PC-9 (cell line): Measurements from ENCODE around the gene EYS. TPM values are rescaled to one million over a fixed set of nuclear protein-coding genes. Genes with fewer than 3 reads are reported as not detected.
A peak's percentile ranks its signal among the peaks of the same experiment; 100 is the strongest.

Source experiments
- BruUV-seq: library from RNA; stranded (reverse); fragments of 400-500 nt; replicated peaks from 2 replicates; lab custom pipeline; 2021; lab: Mats Ljungman, UMichigan
- CTCF ChIA-PET: fragments of 300-600 bp; sonication (Branson Sonifier 250); formaldehyde crosslinking; loops from one replicate; lab custom pipeline; 2022; ENCODE audit warnings: antibody characterized with exemption; lab: Charles Lee
- POLR2A ChIA-PET: fragments of 300-600 bp; sonication (Branson Sonifier 250); formaldehyde crosslinking; loops from one replicate; lab custom pipeline; 2022; ENCODE audit warnings: antibody characterized with exemption; ENCODE audit not compliant: unreplicated experiment; lab: Charles Lee
- DNase-seq, 2 experiments: peaks; one replicate each; pipeline versions ENCODE4 v3.0.0 to v3.0.0-alpha.2; 2015 to 2022; ENCODE audit warnings: mixed read lengths in 1 of 2
- H2AFZ ChIP-seq: fragments of 200-600 bp; sonication (generic); 2 replicates; pipeline ENCODE4 v1.8.1; 2017; ENCODE audit warnings: antibody characterized with exemption
- H3F3A ChIP-seq: fragments of 200-600 bp; sonication (generic); 2 replicates; pipeline ENCODE4 v1.8.1; 2017; ENCODE audit warnings: antibody characterized with exemption, mild to moderate bottlenecking, low read depth; ENCODE audit not compliant: insufficient read depth
- H3K27ac ChIP-seq: fragments of 200-600 bp; sonication (generic); 2 replicates; pipeline ENCODE4 v1.6.1; 2016; ENCODE audit warnings: mixed run types
- H3K27me3 ChIP-seq: fragments of 200-600 bp; sonication (generic); 2 replicates; pipeline ENCODE4 v1.6.1; 2016; ENCODE audit warnings: low read depth, mixed run types; ENCODE audit not compliant: insufficient read depth
- H3K36me3 ChIP-seq: fragments of 200-600 bp; sonication (generic); 2 replicates; pipeline ENCODE4 v1.6.1; 2016; ENCODE audit warnings: low read depth, mixed run types
- H3K4me1 ChIP-seq: fragments of 200-600 bp; sonication (generic); replicated peaks from 2 replicates; pipeline ENCODE4 v1.6.1; 2016; ENCODE audit warnings: mixed run types; ENCODE audit not compliant: insufficient read depth
- H3K4me2 ChIP-seq: fragments of 200-600 bp; sonication (generic); 2 replicates; pipeline ENCODE4 v1.6.1; 2017; ENCODE audit warnings: mixed run types
- H3K4me3 ChIP-seq: fragments of 200-600 bp; sonication (generic); 2 replicates; pipeline ENCODE4 v1.6.1; 2016; ENCODE audit warnings: mixed run types
- H3K79me2 ChIP-seq: fragments of 200-600 bp; sonication (generic); 2 replicates; pipeline ENCODE4 v1.6.1; 2017; ENCODE audit warnings: low read depth, mixed run types
- H3K9me2 ChIP-seq: fragments of 200-600 bp; sonication (generic); 2 replicates; pipeline ENCODE4 v1.8.1; 2017; ENCODE audit warnings: mild to moderate bottlenecking; ENCODE audit not compliant: insufficient read depth
- H3K9me3 ChIP-seq: fragments of 200-600 bp; sonication (generic); 2 replicates; pipeline ENCODE4 v1.8.1; 2016; ENCODE audit warnings: low read depth; ENCODE audit not compliant: insufficient read depth
- H4K20me1 ChIP-seq: fragments of 200-600 bp; sonication (generic); 2 replicates; pipeline ENCODE4 v1.8.1; 2017; ENCODE audit not compliant: insufficient read depth
- CTCF ChIP-seq: fragments of 200-600 bp; sonication (generic); conservative IDR thresholded peaks from 2 replicates; pipeline ENCODE4 v1.6.1; 2017; ENCODE audit warnings: mixed run types, antibody characterized with exemption, mild to moderate bottlenecking, moderate library complexity
- EZH2 ChIP-seq: fragments of 200-600 bp; sonication (generic); IDR thresholded peaks from 2 replicates; pipeline ENCODE4 v1.8.0; 2017; ENCODE audit warnings: antibody characterized with exemption, low read depth
- intact Hi-C: fragments of 100-400 bp; cut with micrococcal nuclease; formaldehyde crosslinking; loops from one replicate; pipeline ENCODE4 v1.10.0; 2022; ENCODE audit not compliant: unreplicated experiment
- total RNA-seq: library from RNA; stranded (reverse); gene quantifications from 2 replicates; pipeline ENCODE4 v1.2.3, GENCODE V29; 2021

EYS gene
- total RNA-seq, 1 experiment from 2014 or later, result not detected

DNA sequence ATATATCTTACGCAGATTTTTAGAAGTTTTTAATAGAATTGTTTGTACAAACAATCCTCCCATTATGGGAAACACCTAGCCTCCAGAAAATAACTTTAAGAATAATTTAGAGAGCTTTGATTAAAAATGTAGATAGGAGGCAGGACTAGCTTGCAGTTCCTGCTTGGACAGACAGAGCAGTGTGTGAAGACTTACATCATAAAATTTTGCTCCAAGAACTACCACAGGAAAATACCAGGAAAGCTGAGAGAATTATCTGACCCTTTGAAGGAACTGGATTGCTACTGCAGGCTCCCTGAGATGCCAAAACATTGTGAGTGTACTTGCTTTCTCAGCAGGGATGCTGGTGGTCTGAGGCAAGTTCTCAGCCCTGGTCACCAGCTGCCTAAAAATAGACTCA lies 64.2 kb downstream of the EYS start:
- TF ChIP-seq EZH2 (no peak), CTCF (no peak)
- ChIA-PET CTCF (no interaction called here), POLR2A (no interaction called here)
- Histone ChIP-seq H3K9me3 (no peaks in the 10 kb centered on the region), H3K4me3 (no peak overlapping the region), H3K79me2 (no peaks in the 10 kb centered on the region), H4K20me1 (no peaks in the 10 kb centered on the region), H3K36me3 (no peaks in the 10 kb centered on the region), H2AFZ (no peak overlapping the region), H3K27ac (no peak overlapping the region), H3K4me2 (no peak overlapping the region), H3K9me2 (no peaks in the 10 kb centered on the region), H3F3A (no peaks in the 10 kb centered on the region), H3K4me1 (no peaks in the 10 kb centered on the region), H3K27me3 (no peaks in the 10 kb centered on the region)
- DNase-seq, result no peak
- intact Hi-C loops, result no loop called here
- no TSS peak for BruUV-seq

DNA sequence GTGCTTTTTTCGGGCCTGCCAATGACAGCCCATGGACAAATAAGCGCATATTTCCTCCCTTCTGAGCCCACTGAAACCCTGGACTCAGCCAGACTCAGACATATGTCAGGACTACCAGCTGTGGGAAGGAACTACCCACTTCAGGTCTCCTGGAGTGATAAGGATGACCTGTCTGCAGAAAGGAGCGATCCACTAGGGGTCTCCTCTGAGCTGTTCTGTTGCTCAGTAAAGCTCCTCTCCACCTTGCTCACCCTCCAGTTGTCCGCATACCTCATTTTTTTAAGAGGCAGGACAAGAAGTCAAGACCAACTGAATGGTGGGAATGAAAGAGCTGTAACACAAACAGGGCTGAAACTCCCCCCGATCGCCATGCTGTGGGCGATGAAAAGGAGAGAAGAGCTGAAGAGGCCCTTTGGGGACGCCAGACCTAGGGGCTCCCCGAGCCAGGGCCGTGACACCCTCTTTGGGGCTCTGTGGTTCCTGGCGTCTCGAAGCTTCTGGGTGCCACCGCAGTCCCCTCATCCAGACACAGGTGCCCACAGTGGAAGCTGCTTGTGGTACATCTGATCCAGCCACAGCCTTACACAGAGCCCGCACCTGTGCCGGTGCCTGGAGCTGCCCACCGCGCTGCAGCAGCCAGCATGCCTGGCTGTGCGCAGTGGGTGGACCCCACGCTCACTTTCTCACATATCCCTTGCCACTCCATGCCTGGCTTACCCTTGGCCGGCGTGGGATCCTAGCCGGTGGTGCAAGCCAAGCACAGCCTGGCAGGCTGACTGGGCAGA lies 68.8 kb downstream of the EYS start:
- CTCF ChIA-PET, result interaction anchor here (1.0 kb wide), 1 partner anchor 320 kb away, joined by 3 read pairs; no protein-coding TSS in a partner anchor

More for the DNA sequence above, 68.8 kb downstream of the EYS start:
- H3K27me3 ChIP-seq, result no peaks in the 10 kb centered on the region
- H3K4me2 ChIP-seq, result no peak overlapping the region
- no peaks in the 10 kb centered on the region for H4K20me1 ChIP-seq
- H3K79me2 ChIP-seq, result no peaks in the 10 kb centered on the region
- H3K9me3 ChIP-seq, result no peaks in the 10 kb centered on the region
- no peaks in the 10 kb centered on the region for H3F3A ChIP-seq
- POLR2A ChIA-PET, result no interaction called here
- TF ChIP-seq CTCF, result peak; percentile 45; the same call in 1 of the 2 replicates
- TF ChIP-seq EZH2, result no peak
- intact Hi-C loops, result no loop called here
- no peaks in the 10 kb centered on the region for H3K4me1 ChIP-seq
- no peaks in the 10 kb centered on the region for H3K36me3 ChIP-seq
- peak in 1 of 2 experiments; percentile 15 for DNase-seq
- no peaks in the 10 kb centered on the region for H3K9me2 ChIP-seq
- BruUV-seq, result no TSS peak
- no peak overlapping the region for H2AFZ ChIP-seq
- H3K4me3 ChIP-seq, result no peak overlapping the region
- H3K27ac ChIP-seq, result no peak overlapping the region
